Measurements from ENCODE around the gene GRPEL1. TPM values are rescaled to one million over a fixed set of nuclear protein-coding genes. Genes with fewer than 3 reads are reported as not detected.

Gene GRPEL1
- total and polyA plus RNA-seq, 2 of the 4 experiments (the other 2 are of a cell fraction), result 33.0 to 33.9 TPM

DNA sequence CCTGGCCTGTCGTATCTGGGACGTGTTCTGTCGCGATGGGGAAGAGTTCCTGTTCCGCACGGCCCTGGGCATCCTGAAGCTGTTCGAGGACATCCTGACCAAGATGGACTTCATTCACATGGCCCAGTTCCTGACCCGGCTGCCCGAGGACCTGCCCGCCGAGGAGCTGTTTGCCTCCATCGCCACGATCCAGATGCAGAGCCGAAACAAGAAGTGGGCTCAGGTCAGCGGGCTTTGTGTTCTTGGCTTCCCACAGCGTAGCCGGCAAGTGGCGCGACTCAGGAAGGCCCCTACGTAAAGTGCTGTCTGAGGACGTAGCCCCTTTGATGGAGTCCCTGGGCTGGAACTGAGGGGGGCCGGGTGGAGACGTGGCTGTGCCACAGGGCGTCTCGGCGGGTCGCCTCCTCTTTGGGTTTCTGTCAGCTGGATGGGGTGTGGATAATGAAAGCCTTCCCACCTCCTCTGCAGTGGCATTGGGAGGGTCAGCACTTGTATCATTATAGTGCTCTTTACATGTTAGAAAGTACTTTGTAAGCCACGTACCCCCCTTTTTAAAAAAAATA, 42.7 kb downstream of the GRPEL1 start:
- Histone ChIP-seq H3K4me2 (ENCODE audit: low read depth, low read length) (no peak overlapping the region), H4K5ac (ENCODE audit: low read depth, low read length) (no peak overlapping the region), H3K9me3 (ENCODE audit: control insufficient read depth, insufficient read depth, low read length) (no peaks in the 10 kb centered on the region), H2AFZ (replicated peaks; ENCODE audit: low read length, poor library complexity) (no peak overlapping the region), H4K91ac (ENCODE audit: insufficient read depth, low read depth, low read length) (no peak overlapping the region), H2BK120ac (ENCODE audit: low read depth, low read length) (no peak overlapping the region), H4K20me1 (ENCODE audit: insufficient read depth, low read length) (no peaks in the 10 kb centered on the region), H2BK5ac (ENCODE audit: low read depth, low read length, poor library complexity, severe bottlenecking) (no peak overlapping the region), H3K4me1 (ENCODE audit: control insufficient read depth, insufficient read depth, low read length) (peaks cover 11% of the 10 kb centered on the region), H3K4ac (ENCODE audit: low read depth, low read length) (no peak overlapping the region), H3K9ac (ENCODE audit: low read depth, low read length) (no peak overlapping the region), H2BK15ac (ENCODE audit: low read depth, low read length) (no peak overlapping the region), H3K23ac (ENCODE audit: low read depth, low read length) (no peak overlapping the region), H3K79me1 (ENCODE audit: low read depth in 1 of 2, low read length in 2 of 2) (peaks cover 20 to 57% of the 10 kb centered on the region in 2 experiments; a peak in 3 of 4 replicates), H3K18ac (ENCODE audit: low read depth, low read length) (no peak overlapping the region), H3K27ac (ENCODE audit: insufficient read depth, low read length) (no peak overlapping the region), H3K27me3 (ENCODE audit: control insufficient read depth, insufficient read depth, low read length) (no peaks in the 10 kb centered on the region), H3K9me1 (ENCODE audit: insufficient read depth, low read length) (peaks cover 24% of the 10 kb centered on the region), H3K56ac (ENCODE audit: extremely low read depth, insufficient read depth, low read length) (no peak overlapping the region), H3K36me3 (ENCODE audit: control insufficient read depth, insufficient read depth, low read length) (peaks cover 43% of the 10 kb centered on the region), H4K8ac (ENCODE audit: low read depth in 2 of 2, low read length in 2 of 2) (no peak overlapping the region), H2BK20ac (ENCODE audit: low read depth, low read length) (no peak overlapping the region), H2AK9ac (replicated peaks; ENCODE audit: low read depth, low read length, poor library complexity) (no peak overlapping the region), H2AK5ac (ENCODE audit: low read depth, low read length) (no peak overlapping the region), H3K14ac (replicated peaks; ENCODE audit: low read depth, low read length) (no peak overlapping the region), H3K4me3 (ENCODE audit: insufficient read depth, low read depth, low read length) (no peak overlapping the region)
- intact Hi-C loops (cut with micrococcal nuclease), result no loop called here
- in situ Hi-C loops (cut with MboI; ENCODE audit: low sequenced_read_pairs), result no loop called here
- dilution Hi-C loops (cut with HindIII; ENCODE audit: low sequenced_read_pairs, unreplicated experiment), result no loop called here
- no peak for ATAC-seq (ENCODE audit: low read depth)
- BruUV-seq (replicated peaks), result no TSS peak
- CTCF ChIA-PET, result no interaction called here
- DNase-seq, result no peak
- 99% methylated on average over 12 of the region's 28 CpGs; no CpG with 5 or more reads in 1 of the 2 experiments for WGBS, 2 experiments (ENCODE audit: extremely low coverage in 2 of 2, insufficient read length in 1 of 2)
- POLR2A ChIA-PET (ENCODE audit: unreplicated experiment), result no interaction called here
- TF ChIP-seq RFX5 (IDR thresholded peaks at IDR 0.05; ENCODE audit: low read depth, low read length) (no peak), CHD1 (IDR thresholded peaks at IDR 0.05; ENCODE audit: low read depth, low read length) (no peak), MXI1 (IDR thresholded peaks at IDR 0.05; ENCODE audit: borderline replicate concordance, low read depth, low read length) (no peak), CEBPB (IDR thresholded peaks at IDR 0.05; ENCODE audit: low read depth, low read length) (no peak)
- TF ChIP-seq, protein P1, sequence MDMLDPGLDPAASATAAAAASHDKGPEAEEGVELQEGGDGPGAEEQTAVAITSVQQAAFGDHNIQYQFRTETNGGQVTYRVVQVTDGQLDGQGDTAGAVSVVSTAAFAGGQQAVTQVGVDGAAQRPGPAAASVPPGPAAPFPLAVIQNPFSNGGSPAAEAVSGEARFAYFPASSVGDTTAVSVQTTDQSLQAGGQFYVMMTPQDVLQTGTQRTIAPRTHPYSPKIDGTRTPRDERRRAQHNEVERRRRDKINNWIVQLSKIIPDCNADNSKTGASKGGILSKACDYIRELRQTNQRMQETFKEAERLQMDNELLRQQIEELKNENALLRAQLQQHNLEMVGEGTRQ (IDR thresholded peaks at IDR 0.05; ENCODE audit: low read depth, low read length), result no peak

Data from IMR-90 (cell line).